GM21619 (cell line): ENCODE measurements around the gene NDUFS8.

Source experiments
- ATAC-seq: cut with Tn5 transposase; IDR thresholded peaks from one replicate; pipeline ENCODE4 v1.9.1; 2021; ENCODE audit not compliant: unreplicated experiment

Gene NDUFS8

GRCh38 chr11:68002938-68003845, 27.3 kb upstream of the NDUFS8 start:
- ATAC-seq, result peak; percentile 44

GRCh38 chr11:68003846-68004550, 26.5 kb upstream of the NDUFS8 start, which contains the start of gene UNC93B1:
UNC93B1 (minus strand) TSS chr11:68004097; CDS start chr11:68004043, 54 bp downstream.
- ATAC-seq, result peak; percentile 40

DNA sequence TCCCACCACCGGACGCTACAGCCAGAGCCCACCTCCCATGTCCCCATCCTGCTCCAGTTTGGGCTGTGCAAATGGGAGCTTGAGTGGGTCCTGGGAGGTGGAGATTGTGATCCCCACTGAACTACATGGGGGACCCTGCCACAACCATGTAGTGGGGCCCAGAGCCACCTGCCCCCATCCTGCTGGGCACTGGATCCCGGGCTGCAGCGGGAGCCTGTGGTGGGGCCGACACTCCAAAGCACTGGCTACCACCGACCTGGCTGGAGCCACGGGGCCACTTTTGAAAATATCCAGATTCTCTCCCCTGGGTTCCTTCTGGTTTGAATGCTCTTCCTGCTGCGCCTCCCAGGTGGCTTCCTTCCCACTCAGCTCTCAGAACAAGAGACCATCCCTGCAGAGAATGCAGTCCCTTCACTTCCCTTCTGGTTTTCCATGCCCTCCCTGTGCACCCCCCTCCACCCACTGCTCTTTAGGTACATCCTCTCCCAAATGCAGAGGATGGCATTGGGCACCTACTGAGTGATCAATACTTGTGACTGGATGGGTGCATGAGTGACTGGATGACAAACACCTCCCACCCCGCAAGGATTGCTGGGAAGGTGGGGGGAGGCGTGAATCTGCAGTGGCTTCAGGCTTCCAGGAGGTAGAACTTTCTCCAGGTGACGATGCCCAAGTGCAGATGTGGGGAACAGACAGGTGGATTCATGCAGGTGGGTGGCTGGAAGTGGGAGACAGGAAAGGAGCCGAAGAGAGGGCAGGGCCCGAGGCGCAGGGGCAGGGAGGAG, 25.7 kb upstream of the NDUFS8 start:
- no peak for ATAC-seq

GRCh38 chr11:68006606-68007166, 23.8 kb upstream of the NDUFS8 start:
- no peak for ATAC-seq

GRCh38 chr11:68007498-68008380, 22.7 kb upstream of the NDUFS8 start:
- ATAC-seq, result no peak

DNA sequence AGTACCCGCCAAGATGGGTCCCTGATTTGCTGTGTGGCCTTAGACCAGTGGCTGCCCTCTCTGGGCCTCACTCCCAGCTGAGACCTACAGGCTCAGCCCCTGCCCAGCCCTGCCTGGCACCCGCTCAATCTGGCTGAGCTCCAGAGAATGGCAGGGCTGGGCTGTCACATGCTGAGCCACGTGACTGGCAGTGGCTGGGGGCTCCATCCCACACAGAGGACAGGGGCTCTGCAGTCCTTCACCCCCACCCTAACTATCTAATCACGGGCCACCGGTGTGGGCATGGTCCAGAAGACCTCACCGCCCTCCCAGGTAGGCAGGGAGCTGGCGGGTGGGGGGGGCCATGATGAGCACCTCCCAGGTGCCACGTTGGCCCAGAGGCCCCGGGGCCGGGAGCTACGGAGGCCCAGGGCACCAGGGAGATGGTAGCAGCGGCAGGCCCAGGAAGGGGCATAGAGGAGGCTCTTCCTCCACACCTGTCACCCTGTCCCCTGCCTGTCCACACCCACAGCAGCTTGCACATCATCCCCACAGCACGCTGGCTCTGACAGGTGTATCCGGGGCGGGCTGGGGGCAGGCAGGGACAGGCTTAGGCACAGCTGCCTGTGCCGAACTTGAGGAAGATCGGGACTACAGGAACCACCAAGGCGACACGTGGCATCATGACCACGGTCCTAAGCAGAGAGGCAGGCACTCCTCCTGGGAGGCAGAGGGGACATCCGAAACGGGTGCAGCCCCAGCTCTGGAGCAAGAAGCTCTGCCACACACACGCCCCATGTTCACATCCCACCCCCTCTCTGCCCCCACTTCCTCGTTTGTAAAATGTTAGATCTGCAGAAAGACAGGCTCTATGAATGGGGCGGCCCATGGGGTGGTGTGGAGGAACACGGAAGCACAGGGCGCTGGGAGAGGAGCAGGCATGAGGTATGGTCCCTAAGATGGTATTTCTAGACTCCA, 21.8 kb upstream of the NDUFS8 start:
- no peak for ATAC-seq

DNA sequence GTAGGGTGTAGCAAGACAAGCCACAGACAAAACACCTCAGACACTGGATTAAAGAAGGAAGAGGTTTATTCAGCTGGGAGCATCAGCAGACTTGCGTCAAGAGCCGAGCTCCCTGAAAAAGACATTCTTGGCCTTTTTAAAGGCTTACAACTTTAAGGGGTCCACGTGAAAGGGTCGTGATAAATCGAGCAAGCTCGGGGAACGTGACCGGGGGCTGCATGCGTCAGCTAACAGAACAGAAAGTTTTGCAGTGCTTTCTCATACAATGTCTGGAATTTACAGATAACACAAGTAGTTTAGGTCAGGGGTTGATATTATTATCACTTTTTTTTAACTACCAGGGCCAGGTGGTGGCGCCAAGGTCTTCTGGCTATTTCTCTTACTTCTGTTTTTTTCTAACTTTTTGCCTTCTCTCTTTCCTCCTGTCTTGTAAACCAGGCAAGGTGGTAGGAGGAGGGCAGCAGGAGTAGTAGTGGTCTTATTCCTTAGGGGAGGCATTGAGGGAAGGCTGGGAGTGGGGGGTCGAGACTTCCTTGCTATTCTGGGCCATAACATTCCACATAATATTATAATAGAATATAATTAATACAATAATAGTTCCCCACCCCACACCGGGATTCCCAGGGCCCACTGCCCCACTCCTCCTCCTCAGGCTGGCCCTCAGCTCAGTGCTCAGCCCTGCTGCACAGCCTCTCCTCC, 20.9 kb upstream of the NDUFS8 start:
- ATAC-seq, result no peak

GRCh38 chr11:68010090-68011041, 20.1 kb upstream of the NDUFS8 start, which contains the start of gene ALDH3B1:
ALDH3B1 (plus strand) TSS chr11:68010327; CDS start chr11:68015298, 4,971 bp downstream.
- ATAC-seq, result no peak

- ATAC-seq, result no peak
These were observed 19.2 kb upstream of the NDUFS8 start for GRCh38 chr11:68011051-68011943.

DNA sequence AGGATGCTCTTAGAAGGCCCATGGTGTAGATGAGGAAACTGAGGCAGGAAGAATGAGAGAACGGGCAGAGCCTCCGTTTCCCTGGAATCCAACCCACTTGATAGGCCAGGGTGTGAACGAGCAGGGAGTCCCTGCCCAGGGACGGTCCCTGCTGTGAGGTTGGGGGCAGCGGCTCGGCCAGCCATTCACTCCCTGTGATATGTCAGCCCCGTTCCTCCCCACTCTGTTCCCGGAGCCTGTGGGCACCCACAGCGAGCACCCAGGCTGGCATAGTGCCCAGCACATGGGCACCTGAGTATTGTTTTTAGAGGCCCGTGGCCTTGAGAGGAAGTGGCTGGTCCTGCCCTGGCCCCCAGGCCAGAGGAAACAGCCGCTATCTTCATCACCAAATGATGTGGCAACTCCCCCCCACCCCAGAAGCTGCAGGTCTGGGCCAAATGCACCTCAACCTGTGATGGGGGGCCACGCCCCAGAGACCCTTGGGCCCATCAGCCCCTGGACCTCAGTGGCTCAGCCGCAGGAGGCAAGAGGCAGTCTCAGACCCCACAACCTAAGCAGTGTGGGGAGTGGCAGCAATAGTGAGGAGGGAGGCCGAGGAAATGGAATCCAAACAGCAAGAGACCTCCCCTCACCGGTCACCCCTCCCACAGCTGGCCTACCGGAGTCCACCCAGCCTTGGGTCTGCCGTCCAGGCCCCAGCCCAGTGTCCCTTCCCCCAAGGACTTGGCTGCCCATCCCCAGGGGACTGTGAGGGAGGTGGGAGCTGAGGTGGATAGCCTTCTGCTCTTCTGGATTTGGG, 18.2 kb upstream of the NDUFS8 start:
- no peak for ATAC-seq

DNA sequence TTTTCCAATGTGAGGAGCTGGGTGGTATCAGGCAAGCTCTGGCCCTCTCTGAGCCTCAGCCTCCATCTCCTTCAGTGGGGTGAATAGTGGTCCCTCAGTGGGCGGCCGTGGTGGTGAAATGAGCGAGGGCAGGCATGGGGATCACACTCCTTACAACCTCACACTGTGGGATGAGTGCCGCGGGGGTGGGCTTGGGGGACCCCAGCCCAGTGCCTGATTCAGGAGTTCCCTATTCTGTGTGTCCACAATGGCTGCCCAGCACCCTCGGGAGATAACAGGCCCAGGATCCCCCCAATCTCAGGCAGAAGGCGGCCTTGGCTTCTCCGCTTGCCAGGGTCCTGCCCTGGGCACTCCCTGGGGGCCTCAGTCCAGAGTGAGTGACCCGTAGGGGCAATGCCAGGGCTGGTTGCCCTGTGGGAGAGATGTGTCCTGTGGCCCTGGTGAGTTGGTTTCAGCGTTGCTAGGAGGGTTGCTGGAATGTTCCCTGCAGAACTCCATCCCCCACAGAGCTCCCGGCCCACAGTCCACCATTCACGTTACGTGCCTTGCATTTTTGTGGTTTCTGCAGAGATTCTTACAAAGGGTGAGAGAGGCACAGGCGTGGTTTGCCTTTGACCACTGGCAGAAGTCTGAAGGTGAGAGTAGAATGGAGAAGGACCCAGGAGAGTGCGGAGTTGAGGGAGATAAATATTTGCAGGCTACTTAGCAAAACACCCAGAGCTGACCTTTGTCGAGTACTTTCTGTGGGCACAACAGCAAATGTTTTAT, 17.5 kb upstream of the NDUFS8 start:
- ATAC-seq, result no peak

GRCh38 chr11:68013611-68014156, 16.8 kb upstream of the NDUFS8 start:
- ATAC-seq, result no peak

DNA sequence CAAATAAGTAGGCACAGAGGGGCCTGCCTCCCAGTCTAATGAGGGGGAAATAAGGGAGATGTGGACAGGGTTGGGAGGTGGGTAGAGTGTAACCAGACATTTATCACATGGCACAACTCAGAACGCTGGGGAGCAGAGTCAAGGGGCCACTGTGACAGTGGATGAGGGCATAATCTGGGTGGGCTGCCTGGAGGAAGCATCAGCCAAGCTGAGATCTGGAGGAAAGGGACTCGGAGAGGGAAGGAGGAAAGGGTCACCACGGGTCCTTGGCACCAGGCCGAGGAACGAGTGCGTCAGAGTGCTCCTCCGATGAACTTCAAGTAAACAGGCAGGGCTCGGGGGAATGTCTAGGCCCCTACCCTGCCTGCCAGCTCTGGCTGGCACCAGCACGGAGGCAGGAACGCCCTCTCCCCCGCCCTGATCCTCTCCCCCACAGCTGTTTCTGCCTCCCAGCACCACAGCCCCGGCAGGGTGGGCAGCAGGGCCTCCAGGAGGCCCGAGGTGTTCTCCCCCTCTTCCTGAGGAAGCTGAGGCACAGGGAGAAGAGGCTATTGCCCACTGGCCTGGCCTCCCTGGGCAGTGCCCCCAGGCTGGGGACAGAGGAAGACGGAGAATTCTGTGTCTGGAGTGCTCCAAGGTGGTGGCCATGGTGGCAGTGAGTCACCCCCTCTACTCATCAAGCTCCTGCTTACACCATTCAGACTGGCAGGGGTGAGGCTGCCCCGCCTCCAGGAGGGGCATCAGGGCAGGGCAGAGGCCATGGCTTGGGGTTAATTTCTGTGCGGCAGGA, 16.1 kb upstream of the NDUFS8 start:
- ATAC-seq, result no peak
